Amygdala (tissue), 56 donors: ENCODE measurements around the gene RIPOR3.
"Not testable (repeated sequence)": the region's sequence is repeated elsewhere in the genome, so short reads cannot be mapped to it uniquely, and the experiment has no call there.

Experiments
- DNase-seq, 56 donors: peaks; one replicate each; lab custom pipeline; 2025; lab: John Stamatoyannopoulos, UW

The RIPOR3 gene

DNA sequence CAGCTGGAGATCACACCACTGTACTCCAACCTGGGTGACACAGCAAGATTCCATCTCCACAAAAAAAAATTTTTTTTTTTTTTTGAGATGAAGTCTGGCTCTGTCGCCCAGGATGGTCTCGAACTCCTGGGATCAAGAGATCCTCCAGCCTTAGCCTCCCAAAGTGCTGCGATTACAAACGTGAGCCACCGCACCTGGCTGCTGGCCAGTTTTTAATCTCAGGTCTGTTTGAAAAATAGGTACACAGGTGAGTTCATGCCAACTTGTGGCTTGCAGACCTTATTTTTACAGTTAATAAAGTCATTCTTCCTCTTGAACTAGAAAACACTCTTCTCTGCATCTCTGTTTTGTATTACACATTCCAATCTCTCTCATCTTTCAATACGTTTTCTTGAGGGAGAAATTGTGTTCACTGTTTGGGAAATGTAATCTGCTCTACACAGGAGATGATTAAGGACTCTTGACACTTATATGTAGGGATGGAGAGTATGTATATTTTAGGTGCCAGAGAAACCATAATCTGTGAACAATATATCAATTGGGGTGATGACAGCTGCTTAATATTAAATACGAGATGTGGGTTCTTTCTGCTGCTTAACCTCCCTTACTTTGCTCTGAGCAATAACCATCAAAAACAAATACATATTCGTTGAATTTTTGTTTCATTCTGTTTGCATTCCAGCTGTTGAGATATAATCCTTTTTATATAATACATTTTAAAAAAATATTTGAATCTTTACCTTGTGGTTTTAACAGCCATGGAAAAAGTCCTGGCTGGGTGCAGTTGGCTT is 17.7 kb upstream of the RIPOR3 start:
- no peak for DNase-seq

DNA sequence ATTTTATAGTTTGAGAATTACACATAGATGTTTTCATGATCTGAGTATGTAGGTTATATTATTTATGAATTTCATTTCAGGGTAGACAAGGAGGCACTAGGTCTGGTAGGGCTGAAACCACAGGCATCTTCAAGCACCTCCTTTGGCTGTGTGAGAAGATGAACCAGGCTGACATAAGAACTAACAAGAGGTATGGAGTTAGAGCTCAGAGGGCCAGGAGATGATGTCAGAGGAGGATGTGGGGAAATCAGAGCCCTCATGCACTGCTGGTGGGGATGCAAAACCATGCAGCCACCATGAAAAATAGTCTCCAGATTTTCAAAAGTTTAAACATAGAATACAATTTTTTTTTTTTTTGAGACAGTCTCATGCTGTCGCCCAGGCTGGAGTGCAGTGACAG is 13.6 kb upstream of the RIPOR3 start:
- no peak for DNase-seq

DNA sequence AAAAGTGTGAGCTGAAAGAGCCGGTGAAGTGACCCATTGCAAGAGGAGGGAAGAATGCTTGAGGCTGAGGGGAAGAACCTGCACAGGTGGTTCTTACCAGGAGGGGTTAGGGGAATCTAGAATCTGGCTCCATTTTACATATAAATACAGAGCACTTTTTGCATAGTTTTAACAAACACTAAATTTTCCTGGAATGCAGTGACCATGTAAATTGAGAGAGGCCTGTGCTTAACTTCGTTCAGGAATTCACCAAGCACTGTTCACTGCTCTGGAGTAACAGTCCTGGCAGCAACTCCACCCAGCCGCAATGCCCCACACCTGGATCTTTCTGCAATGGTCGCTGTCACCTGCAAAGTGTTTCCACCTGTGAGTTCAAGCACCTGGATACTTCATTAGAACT is 13.2 kb upstream of the RIPOR3 start:
- no peak for DNase-seq

DNA sequence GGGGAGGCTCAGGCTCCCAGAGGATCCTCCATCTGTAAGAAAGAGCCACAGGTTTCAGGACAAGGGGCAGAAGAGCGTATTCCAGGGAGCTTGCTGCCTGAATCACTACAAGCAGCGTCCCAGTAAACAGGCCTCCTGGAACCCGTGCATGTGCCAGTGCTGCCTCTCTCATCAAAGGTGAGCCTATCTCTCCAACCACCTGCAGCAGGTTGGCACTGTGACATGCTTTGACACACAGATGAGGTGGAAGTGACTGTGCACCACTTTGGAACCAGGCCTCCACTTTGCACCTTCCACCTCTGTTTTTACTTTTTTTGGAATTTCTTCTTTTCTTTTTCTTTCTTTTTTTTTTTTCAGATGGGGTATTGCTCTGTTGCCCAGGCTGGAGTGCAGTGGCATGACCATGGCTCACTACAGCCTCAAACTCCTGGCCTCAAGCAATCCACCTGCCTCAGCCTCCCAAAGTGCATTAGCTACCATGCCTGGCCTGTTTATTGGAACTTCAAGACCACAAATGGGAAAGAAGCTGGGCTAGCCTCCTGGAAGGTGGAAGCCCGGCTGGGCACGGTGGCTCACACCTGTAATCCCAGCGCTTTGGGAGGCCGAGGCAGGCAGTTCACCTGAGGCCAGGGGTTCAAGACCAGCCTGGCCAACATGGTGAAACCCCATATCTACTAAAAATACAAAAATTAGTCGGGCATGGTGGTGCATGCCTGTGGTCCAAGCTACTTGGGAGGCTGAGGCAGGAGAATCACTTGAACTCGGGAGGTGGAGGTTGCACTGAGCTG is 12.5 kb upstream of the RIPOR3 start:
- not testable (repeated sequence) for DNase-seq

DNA sequence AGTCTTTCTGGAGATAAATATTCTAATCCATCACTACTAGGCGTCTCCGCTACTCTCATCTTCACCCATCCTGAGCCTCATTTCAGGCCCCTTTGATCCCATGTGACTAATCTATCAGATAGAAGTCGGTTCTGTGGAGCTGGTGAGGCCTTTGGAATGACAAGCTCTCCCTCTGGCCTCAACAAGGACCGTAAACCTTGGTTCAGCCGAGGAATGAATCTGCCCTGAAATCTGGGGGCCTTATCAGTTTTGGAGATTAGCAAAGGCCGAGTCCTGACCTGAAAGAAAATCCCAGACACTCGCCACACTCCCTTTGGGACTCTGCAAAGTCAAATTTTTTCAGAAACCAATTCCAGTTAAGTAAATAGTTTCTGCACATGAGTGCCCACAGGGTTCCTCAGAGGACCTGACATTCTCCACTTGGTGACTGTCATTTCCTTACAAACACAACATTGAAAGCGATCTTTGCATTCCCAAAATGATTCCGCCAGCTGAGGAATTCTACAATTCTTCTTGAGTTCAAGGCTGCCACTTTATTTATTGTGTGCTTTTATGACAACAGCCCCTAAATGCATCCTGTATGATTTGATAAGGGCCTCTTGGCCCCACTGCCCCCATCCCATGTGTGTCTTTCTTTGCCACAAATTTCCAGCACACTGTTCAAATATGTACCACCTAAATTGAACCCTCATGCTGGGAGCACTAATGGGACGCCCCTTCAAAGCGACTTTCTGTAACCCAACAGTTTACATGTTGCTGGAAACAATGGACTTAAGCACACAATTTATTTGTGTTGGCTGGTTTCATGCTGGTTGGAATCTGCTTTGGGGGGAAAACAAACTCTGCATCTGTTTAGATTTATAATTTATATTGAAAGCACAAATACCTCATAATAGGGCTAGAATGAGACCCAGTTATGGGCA is 10.0 kb upstream of the RIPOR3 start:
- no peak for DNase-seq

DNA sequence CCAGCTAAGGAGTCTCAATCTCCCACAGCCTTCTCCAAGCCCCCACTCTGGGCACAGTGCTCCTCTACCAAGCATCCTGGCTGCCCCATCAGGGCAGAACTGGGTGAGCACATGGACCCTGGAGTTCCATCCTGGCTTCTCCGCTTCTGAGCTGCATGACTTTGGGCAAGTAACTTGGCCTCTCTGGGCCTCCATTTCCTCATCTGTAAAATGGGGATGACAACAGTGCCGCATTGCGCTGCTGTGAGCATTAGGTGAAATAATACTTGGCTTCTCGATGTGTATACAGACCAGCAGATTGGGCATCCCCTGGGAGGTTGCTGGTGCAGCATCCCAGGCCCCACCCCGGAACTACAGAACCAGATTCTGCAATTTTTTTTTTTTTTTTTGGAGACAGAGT is 8.3 kb upstream of the RIPOR3 start:
- no peak for DNase-seq

DNA sequence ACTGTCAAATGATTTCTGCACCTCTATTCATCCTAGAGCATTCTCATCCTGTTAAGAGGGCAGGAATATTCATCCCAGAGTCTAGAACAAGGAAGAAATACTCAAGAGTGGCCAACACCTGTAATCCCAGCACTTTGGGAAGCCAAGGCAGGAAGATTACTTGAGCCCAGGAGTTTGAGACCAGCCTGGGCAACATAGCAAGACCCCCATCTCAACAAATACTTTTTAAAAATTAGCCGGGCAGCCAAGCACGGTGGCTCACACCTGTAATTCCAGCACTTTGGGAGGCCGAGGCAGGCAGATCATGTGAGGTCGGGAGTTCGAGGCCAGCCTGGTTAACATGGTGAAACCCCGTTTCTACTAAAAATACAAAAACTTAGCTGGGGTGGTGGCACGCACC is 6.9 kb upstream of the RIPOR3 start:
- DNase-seq = not testable (repeated sequence)

DNA sequence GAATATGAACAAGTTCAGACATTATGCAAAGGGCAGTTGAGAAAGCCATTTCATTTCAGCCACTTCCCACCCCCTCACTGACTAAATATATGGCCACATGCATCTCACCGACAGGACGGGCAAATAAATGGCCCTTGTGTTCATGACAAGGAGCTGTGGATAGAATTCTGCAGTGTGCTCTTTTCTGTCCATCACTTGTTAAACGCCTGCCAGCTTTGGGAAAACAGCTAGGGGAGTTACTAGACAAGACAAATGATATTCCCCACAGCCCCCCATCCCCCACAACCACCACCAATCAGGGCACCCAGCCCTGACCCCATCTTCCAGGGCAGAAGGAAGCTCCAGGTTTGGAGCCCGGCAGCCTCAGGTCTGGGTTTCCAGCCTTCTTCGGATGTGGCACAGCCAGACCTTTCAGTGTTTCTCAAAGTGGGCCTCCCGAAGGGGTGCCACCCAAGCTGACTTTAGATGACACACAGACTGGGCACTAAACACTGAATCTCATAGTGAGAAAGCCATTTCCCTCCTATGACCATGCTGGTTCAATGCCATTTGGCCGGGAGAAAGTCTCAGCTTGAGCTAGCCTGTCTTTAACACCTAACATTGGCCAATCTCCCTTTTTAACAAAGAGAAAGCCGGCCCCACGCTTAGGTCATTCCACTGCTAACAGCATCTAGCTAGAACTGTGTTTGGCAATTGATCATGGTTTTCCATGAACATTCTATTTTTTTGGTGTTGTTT is 4.0 kb upstream of the RIPOR3 start:
- peak in 3 of 56 donors; percentile 8 to 25 (median 21) for DNase-seq

DNA sequence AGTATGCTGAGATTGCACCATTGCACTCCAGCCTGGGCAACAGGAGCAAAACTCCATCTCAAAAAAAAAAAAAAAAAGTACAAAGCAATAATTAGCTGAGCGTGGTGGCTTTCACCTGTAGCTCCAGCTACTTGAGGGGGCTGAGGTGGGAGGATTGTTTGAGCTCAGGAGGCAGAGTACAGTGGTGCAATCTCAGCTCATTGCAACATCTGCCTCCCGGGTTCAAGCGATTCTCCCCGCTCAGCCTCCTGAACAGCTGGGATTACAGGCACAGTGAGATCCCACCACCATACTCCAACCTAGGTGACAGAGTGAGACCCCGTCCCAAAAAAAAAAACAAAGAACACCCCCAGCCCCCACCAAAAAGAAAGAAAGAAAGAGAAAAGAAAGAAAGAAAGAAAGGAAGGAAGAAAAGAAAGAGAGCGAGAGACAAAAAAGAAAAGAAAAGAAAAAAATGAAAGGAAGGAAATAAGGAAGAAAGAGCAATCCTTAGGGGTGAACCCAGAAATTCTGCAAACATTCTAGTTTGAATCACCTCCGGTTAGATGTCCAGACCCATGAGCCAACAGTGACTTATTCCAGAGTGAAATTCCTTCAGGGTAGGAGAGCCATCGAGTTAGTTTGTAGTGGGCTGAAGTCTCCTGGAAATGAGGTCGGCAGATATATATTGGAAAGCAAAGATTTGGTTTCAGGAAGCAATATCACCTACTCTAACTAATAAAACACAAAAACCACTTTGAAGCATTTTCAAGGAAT is 3.2 kb upstream of the RIPOR3 start:
- DNase-seq = no peak

DNA sequence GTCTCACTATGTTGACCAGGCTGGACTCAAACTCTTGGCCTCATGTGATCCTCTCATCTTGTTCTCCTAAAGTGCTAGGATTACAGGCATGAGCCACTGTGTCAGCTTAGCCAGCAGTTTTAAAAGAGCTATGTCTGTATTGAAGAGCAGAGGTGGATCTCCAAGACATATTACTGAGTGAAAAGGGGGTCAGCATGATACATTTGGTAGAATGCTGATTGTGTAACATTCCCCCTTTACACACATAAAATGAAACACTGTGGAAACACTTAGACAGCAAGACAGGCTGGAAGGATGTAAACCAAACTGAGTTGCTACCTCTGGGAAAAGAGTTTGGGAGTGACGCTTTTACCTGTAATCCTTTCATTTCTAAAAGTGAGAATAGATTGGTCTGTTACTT is 1.7 kb upstream of the RIPOR3 start:
- DNase-seq = no peak

DNA sequence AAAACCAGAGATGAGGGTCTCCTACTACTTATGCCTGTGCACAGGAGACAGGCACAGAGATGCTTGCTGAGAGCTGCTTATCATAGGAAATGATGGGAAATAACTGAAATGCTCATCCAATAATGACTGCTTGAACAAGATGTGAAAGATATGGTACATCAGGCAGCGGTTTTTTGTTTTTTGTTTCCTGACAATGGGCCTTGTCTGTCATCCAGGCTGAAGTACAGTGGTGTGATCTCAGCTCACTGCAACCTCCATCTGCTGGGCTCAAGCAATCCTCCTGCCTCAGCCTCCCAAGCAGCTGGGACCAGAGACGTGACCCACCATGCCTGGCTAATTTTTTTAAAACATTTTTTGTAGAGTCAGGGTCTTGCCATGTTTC is 1.2 kb upstream of the RIPOR3 start:
- no peak for DNase-seq

DNA sequence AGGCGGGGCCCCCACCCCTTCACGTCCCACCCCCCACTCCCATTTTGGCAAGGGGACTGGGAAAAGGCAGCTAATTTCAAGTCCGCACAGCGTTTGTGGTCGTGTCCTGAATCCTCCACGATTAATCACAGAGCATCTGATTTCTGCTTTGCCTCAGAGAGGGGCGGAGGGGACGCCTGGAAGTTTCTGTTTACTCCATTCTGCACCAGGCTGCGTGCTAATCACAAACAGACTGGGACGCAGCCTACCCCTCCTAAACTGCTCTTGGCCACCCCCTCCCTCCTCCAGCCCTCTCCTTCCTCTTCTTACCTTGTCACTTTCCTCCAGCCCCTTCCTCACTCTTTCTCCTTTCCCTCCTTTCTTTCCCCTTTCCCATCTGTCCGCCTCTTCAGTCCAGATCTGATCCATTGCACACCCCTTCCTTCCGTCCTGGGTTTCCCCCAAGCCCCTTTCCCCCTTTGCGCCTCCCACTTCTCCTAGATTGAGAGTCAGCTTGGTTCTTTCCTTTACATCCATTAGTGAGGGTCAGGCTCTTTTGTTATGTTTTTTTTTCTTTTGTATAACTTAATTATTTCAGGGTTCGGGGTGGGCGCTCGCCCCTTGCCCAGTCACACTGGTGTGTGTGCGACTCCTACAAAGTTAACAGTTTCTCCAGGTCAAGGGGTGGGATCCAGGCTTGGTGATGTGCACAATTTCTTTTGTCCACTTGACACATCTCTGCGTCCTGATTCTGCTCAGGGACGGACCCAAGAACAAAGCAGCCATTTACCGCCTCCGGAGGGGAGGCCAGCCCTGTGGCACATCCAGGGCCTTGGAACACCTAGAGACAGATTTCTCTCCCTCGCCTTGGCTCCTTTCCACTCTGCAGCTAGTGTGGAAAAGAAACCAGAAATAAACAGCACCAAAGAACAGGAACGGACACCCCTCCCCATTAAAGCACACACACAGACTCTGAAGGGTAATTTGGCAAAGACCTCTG is 520 bp upstream of the RIPOR3 start:
- peak in 4 of 56 donors; percentile 2 to 6 (median 4) for DNase-seq

DNA sequence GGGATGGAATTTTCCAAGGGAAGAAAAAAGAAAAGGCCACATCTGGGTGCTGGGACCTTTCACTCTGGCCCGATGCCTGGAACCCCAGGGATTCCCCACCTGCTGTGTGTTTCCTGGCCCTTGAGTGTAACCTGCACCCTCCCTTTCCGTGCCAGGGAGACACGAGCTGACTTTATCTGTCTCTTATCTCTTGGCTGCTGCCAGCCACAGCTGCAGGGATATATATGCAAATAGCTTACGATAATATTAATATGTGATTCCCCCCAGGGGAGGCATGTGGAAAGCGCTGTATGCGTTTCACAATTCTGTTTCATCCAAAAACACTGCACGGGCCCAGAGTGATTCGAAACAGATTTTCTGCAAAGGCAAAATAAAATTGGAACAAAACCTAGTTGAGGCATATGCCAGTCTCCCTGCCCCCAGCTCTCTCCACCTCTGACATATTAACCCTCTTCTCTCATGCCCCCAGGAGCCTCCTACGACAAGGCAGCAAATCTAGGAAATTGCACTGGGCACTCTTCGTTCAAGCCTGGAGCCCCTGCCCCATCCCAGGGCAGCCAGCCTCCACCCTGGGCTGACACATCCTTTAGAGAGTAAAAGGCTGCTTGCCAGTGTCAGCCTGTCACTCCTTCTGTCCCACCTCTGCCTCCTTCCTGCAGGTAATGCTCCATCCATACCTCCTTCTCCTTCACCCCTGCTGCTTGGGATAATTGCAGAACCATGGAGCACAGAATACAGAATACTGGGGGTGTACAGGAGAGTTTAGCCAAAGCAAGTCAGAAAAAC is 1.3 kb downstream of the RIPOR3 start:
- DNase-seq = no peak

DNA sequence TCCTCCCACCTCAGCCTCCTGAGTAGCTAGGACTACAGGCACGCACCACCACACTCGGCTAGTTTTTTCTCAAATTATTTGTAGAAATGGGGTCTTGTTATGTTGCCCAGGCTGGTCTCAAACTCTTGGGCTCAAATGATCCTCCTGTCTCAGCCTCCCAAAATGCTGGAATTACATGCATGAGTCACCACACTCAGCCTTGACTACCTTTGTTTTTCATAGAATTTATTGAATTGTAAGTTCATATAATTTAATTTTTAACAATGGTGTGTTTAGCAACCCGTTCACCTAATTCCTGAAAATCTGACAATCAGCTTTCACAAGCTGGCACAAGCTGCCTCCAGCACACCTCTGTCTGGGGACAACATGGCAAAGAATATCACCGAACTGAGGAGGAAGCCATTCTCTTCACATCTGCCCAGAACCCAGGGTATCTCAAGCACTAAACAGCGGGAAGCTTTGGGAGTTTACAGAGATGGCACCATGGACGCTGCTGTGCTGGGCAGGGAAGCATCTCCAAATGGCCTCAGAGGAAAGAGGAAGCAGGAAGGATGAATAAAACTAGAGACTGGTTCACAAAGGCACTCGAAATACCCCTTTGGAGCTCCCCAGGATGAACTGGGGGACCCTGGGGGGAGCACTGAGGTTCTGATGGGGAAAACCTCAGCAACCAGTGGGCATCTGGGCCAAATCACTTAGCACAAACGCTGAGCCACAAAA is 2.9 kb downstream of the RIPOR3 start:
- DNase-seq = no peak

DNA sequence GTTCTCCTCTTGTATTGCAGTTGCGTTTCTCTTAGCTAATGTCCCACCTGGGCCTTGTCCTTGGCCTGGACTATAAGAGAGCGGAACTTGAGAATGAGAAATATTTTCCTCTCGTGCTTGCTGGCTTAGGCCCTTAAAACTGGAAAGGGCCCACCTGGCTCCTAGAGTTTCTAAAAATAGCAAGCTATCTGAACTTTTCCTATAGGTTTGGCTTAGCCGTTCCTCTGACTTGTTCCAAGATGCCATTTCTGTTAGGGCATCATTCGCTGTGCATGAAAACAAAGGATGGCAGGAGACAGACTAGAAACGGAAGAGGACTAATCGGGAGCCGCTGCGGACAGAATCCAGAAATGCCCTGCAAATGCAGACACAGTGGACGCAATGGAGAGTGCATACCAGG is 4.5 kb downstream of the RIPOR3 start:
- DNase-seq = no peak

DNA sequence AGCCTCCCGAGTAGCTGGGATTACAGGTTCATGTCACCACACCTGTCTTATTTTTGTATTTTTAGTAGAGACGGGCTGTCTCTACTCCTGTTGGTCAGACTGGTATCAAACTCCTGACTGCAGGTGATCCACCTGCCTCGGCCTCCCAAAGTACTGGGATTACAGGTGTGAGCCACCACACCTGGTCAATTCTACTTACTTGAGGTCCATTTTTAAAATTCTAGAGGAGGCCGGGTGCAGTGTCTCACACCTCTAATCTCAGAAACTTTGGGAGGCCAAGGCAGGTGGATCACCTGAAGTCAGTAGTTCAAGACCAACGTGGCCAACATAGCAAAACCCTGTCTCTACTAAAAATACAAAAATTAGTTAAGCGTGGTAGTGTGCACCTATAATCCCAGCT is 7.8 kb downstream of the RIPOR3 start:
- no peak for DNase-seq
